Spleen (tissue), 11 donors: Measurements from ENCODE around the gene C1GALT1. TPM values are rescaled to one million over a fixed set of nuclear protein-coding genes. Genes with fewer than 3 reads are reported as not detected.
"Not testable (repeated sequence)": the region's sequence is repeated elsewhere in the genome, so short reads cannot be mapped to it uniquely, and the experiment has no call there.

Source experiments
- DNase-seq: peaks from one replicate; pipeline ENCODE4 v3.0.0-alpha.2; 2020
- H3K27ac ChIP-seq, 8 donors: fragments of 200-600 bp; sonication (generic) in 7 of 8; 1 replicate in 4 of 8; 2 replicates in 4 of 8; pipeline versions ENCODE4 v1.5.0 to v1.8.0; 2016 to 2021; ENCODE audit warnings: inconsistent platforms in 4 of 8, mild to moderate bottlenecking in 4 of 8, moderate library complexity in 1 of 8
- H3K27me3 ChIP-seq, 7 donors: fragments of 200-600 bp; sonication (generic) in 6 of 7; replicated peaks in 1 of 7; 1 replicate in 4 of 7; 2 replicates in 3 of 7; pipeline versions ENCODE4 v1.5.0 to v1.8.0; 2016 to 2021; ENCODE audit warnings: inconsistent platforms in 3 of 7, mild to moderate bottlenecking in 1 of 7
- H3K36me3 ChIP-seq, 6 donors: fragments of 200-600 bp; sonication (generic) in 5 of 6; 1 replicate in 4 of 6; 2 replicates in 2 of 6; pipeline versions ENCODE4 v1.5.0 to v1.8.0; 2016 to 2021; ENCODE audit warnings: inconsistent platforms in 2 of 6
- H3K4me1 ChIP-seq, 6 donors: fragments of 200-600 bp; sonication (generic) in 5 of 6; 1 replicate in 3 of 6; 2 replicates in 3 of 6; pipeline versions ENCODE4 v1.5.0 to v1.8.0; 2016 to 2021; ENCODE audit warnings: inconsistent platforms in 3 of 6
- H3K4me3 ChIP-seq, 8 donors: fragments of 200-600 bp; sonication (generic) in 7 of 8; 1 replicate in 4 of 8; 2 replicates in 4 of 8; pipeline versions ENCODE4 v1.5.0 to v1.8.0; 2016 to 2021; ENCODE audit warnings: inconsistent platforms in 4 of 8, mild to moderate bottlenecking in 4 of 8, moderate library complexity in 2 of 8
- H3K9me3 ChIP-seq, 8 donors: fragments of 200-600 bp; sonication (generic) in 7 of 8; 1 replicate in 4 of 8; 2 replicates in 4 of 8; pipeline versions ENCODE4 v1.5.0 to v1.8.0; 2016 to 2021; ENCODE audit warnings: inconsistent platforms in 4 of 8
- POLR2A ChIP-seq, 3 donors: fragments of 450-650 bp; IDR thresholded peaks; one replicate each; pipeline ENCODE4 v1.5.1; 2017; ENCODE audit warnings: antibody characterized with exemption in 3 of 3, mild to moderate bottlenecking in 1 of 3
- POLR2AphosphoS5 ChIP-seq, 3 donors: sonication (generic); formaldehyde crosslinking; IDR thresholded peaks; one replicate each; pipeline ENCODE4 v1.5.1; 2017; ENCODE audit warnings: antibody characterized with exemption in 3 of 3
- WGBS, 5 donors: extraction: QIAGEN DNeasy Blood & Tissue Kit in 3 of 5; methylation state at CpG; one replicate each; pipeline versions ENCODE4 v1.1.5 to v1.1.7; 2013 to 2018; 5-methylcytosine and 5-hydroxymethylcytosine counted together
- intact Hi-C: fragments of 100-400 bp; cut with DNase I; formaldehyde crosslinking; loops from one replicate; pipeline ENCODE4 v1.15.0; 2023; ENCODE audit warnings: low total_unique reads
- polyA plus RNA-seq, 3 donors: library from polyadenylated mRNA; stranded (reverse); fragments of 200-250 nt; gene quantifications; one replicate each; pipeline ENCODE4 v1.2.1, GENCODE V29; 2013
- total RNA-seq, 7 donors: library from RNA; depleted of rRNA in 3 of 7; stranded (reverse); fragments of >200 nt in 3 of 7; fragmentation: NEBNext Ultra II Directional in 4 of 7; extraction: Animal tissue kit (Norgen Biotek cat#: 25700) in 4 of 7; gene quantifications; one replicate each; pipeline versions ENCODE4 v1.1.0 to v1.2.1, GENCODE V29; 2016 to 2021
- TF ChIP-seq, protein P1 (sequence below), 11 experiments: fragments of 200-600 bp in 7 of 11; fragments of 450-650 bp in 4 of 11; sonication (generic) in 4 of 11; IDR thresholded peaks in 8 of 11; conservative IDR thresholded peaks in 3 of 11; 1 replicate in 7 of 11; 2 replicates in 4 of 11; pipeline versions ENCODE4 v1.4.0 to v1.8.0; 2016 to 2021; ENCODE audit warnings: antibody characterized with exemption in 11 of 11, inconsistent platforms in 4 of 11, mild to moderate bottlenecking in 1 of 11
- donor health status: healthy with polysubstance abuse.
- donor health status: DM: no; HTN: no; CAD: no; lungs with moderate emphysema.
- donor health status: DM: no; HTN: no; CAD: no.
- donor health status: Bipolar disorder and iron deficiency.
- donor health status: healthy.
- donor health status: DM: no; HTN: no; CAD: no.
- donor health status: DM: yes; HTN: yes; CAD: no.

Gene C1GALT1
- total and polyA plus RNA-seq, 10 donors: 6.9 to 61.2 (median 40.0) TPM

DNA sequence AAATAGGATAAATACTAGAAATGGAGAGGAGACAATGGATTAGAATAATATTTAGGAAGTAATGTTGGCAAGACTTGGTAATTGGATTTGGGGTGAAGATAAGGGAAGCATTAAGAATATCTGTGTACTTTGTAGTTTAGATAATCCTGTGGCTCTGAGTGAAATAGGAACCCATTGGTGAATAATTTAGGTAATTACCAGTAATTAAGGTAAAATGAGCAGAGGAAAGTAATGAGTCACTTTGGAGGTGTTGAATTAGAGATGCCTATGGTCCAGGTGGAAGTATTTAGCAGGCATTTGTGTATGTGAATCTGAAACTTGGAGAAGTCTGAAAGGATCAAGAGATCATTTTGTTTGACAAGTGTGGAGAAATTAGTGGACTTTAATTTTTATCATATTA lies 5.7 kb downstream of the C1GALT1 start:
- no peak for DNase-seq
- intact Hi-C loops: loop anchor here (10.0 kb wide), 2 partner anchors 57 to 237 kb away; no protein-coding TSS in a partner anchor
- Histone ChIP-seq H3K27me3 (no peaks in the 10 kb centered on the region), H3K9me3 (peaks cover 0 to 11% (median 0%) of the 10 kb centered on the region in 8 donors), H3K27ac (no peak overlapping the region), H3K36me3 (peaks cover 0 to 20% (median 0%) of the 10 kb centered on the region in 6 donors), H3K4me1 (peaks cover 21 to 78% (median 49%) of the 10 kb centered on the region in 6 donors), H3K4me3 (no peak overlapping the region)
- TF ChIP-seq POLR2A (IDR thresholded peaks at IDR 0.05) (no peak), POLR2AphosphoS5 (IDR thresholded peaks at IDR 0.05) (no peak)
- TF ChIP-seq, protein P1, sequence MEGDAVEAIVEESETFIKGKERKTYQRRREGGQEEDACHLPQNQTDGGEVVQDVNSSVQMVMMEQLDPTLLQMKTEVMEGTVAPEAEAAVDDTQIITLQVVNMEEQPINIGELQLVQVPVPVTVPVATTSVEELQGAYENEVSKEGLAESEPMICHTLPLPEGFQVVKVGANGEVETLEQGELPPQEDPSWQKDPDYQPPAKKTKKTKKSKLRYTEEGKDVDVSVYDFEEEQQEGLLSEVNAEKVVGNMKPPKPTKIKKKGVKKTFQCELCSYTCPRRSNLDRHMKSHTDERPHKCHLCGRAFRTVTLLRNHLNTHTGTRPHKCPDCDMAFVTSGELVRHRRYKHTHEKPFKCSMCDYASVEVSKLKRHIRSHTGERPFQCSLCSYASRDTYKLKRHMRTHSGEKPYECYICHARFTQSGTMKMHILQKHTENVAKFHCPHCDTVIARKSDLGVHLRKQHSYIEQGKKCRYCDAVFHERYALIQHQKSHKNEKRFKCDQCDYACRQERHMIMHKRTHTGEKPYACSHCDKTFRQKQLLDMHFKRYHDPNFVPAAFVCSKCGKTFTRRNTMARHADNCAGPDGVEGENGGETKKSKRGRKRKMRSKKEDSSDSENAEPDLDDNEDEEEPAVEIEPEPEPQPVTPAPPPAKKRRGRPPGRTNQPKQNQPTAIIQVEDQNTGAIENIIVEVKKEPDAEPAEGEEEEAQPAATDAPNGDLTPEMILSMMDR (IDR thresholded peaks at IDR 0.05 in 8 of 11, conservative IDR thresholded peaks at IDR 0.05 in 3 of 11): no peak

DNA sequence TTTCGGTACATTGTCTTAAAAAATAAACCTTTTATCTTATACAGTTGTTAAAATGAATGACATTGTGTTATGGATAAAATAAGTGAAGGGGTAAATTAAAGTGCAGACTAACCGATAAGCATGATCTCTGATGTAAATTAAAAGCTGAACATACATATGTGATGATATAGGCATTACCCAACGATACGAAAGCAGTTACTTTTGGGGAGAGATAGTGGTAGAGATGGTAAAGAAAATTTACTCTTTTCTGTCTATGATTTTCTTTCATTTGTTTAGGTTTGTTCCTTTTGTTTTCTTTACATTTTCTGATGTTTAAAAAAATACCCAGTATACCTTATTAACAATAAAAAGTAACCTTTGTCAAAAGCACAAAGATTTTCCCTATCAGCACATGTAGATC lies 6.4 kb downstream of the C1GALT1 start:
- WGBS, 5 donors: 89 to 93% (median 92%) methylated on average over 4 of the region's 4 CpGs
- intact Hi-C loops: loop anchor here (10.0 kb wide), 2 partner anchors 56 to 236 kb away; no protein-coding TSS in a partner anchor
- no peak for DNase-seq
- H3K36me3 ChIP-seq: peaks cover 0 to 20% (median 0%) of the 10 kb centered on the region in 6 donors
- H3K4me3 ChIP-seq: no peak overlapping the region
- H3K9me3 ChIP-seq: peaks cover 0 to 11% (median 0%) of the 10 kb centered on the region in 8 donors
- H3K27ac ChIP-seq: no peak overlapping the region
- H3K27me3 ChIP-seq: no peaks in the 10 kb centered on the region
- peaks cover 19 to 79% (median 48%) of the 10 kb centered on the region in 6 donors for H3K4me1 ChIP-seq
- TF ChIP-seq, protein P1 (IDR thresholded peaks at IDR 0.05 in 8 of 11, conservative IDR thresholded peaks at IDR 0.05 in 3 of 11): no peak
- no peak for TF ChIP-seq POLR2A (IDR thresholded peaks at IDR 0.05)
- no peak for TF ChIP-seq POLR2AphosphoS5 (IDR thresholded peaks at IDR 0.05)

DNA sequence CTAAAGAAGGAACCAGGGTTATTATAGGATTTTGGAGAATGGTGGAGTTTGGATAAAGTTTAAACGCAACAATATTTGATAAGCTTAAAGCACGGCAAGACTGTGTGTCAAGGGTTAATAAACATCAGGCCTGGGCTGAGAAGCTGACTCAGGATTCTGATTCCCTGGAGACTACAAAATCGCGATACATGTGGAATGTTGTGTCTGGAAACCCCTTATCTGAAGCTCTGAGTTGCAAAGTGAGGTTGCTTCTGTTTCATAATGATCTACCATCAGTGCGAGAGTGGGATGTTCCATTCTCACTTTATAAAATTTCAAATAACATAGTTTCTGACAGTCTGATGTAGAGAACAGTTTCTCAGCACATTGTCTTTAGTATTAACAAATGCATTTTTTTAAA lies 7.8 kb downstream of the C1GALT1 start:
- peaks cover 11 to 79% (median 44%) of the 10 kb centered on the region in 6 donors for H3K4me1 ChIP-seq
- H3K4me3 ChIP-seq: no peak overlapping the region
- DNase-seq: no peak
- 58 to 77% (median 73%) methylated on average over 5 of the region's 5 CpGs for WGBS, 5 donors
- peaks cover 0 to 20% (median 0%) of the 10 kb centered on the region in 6 donors for H3K36me3 ChIP-seq
- peak overlapping the region in 1 of 8 donors; percentile 41 for H3K27ac ChIP-seq
- H3K27me3 ChIP-seq: no peaks in the 10 kb centered on the region
- intact Hi-C loops: no loop called here
- TF ChIP-seq, protein P1 (IDR thresholded peaks at IDR 0.05 in 8 of 11, conservative IDR thresholded peaks at IDR 0.05 in 3 of 11): no peak
- TF ChIP-seq POLR2A (IDR thresholded peaks at IDR 0.05) (no peak), POLR2AphosphoS5 (IDR thresholded peaks at IDR 0.05) (no peak)
- H3K9me3 ChIP-seq: peaks cover 0 to 11% (median 0%) of the 10 kb centered on the region in 8 donors

DNA sequence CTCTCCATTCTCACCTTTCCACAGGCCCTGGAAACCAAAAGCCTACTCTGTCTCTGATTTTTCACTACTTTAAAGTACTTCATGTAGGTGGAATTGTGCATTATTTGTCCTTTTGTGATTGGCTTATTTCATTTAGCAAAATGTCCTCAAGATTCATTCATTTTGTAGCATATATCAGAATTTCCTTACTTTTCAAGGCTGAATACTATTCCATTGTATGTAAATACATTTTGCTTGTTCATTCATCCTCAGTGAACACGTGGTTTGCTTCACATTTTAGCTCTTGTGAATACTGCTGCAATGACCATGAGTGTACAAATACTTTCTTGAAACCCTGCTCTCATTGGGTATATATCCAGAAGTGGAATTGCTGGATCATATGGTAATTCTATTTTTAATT lies 8.8 kb downstream of the C1GALT1 start:
- intact Hi-C loops: no loop called here
- 93 to 98% (median 94%) methylated on average over 1 of the region's 1 CpG for WGBS, 5 donors
- Histone ChIP-seq H3K9me3 (peaks cover 0 to 11% (median 0%) of the 10 kb centered on the region in 8 donors), H3K27ac (no peak overlapping the region), H3K4me3 (no peak overlapping the region), H3K36me3 (peaks cover 0 to 12% (median 0%) of the 10 kb centered on the region in 6 donors), H3K27me3 (no peaks in the 10 kb centered on the region), H3K4me1 (peaks cover 5 to 76% (median 34%) of the 10 kb centered on the region in 6 donors)
- TF ChIP-seq POLR2AphosphoS5 (IDR thresholded peaks at IDR 0.05) (no peak), POLR2A (IDR thresholded peaks at IDR 0.05) (no peak)
- TF ChIP-seq, protein P1 (IDR thresholded peaks at IDR 0.05 in 8 of 11, conservative IDR thresholded peaks at IDR 0.05 in 3 of 11): no peak
- no peak for DNase-seq

DNA sequence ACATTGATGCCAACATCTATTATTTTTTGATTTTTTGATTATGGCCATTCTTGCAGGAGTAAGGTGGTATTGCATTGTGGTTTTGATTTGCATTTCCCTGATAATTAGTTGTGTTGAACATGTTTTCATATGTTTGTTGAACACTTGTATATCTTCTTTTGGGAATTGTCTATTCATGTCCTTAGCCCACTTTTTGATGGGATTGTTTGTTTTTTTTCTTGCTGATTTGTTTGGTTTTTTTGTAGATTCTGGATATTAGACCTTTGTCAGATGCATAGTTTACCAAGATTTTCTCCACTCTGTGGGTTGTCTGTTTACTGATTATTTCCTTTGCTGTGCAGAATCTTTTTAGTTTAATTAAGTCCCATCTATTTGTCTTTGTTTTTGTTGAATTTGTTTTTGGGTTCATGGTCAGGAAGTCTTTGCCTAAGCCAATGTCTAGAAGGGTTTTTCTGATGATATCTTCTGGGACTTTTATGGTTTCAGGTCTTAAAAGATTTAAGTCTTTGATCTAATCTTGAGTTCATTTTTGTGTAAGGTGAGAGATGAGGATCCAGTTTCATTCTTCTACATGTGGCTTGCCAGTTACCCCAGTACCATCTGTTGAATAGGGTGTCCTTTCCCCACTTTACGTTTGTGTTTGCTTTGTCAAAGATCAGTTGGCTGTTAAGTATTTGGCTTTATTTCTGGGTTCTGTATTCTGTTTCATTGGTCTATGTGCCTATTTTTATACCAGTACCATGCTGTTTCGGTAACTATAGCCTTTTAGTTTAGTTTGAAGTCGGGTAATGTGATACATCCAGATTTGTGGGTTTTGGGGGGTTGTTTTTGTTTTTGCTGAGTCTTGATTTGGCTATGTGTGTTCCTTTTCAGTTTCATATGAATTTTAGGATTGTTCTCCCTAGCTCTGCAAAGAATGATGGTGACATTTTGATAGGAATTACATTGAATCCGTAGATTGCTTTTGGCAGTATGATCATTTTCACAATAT lies 10.7 kb downstream of the C1GALT1 start:
- intact Hi-C loops, H3K4me3 ChIP-seq, H3K27me3 ChIP-seq, H3K36me3 ChIP-seq, H3K27ac ChIP-seq, DNase-seq: not testable (repeated sequence)
- WGBS, 5 donors: 79 to 91% (median 88%) methylated on average over 4 of the region's 4 CpGs
- peaks cover 4 to 60% (median 26%) of the 10 kb centered on the region in 6 donors for H3K4me1 ChIP-seq
- H3K9me3 ChIP-seq: peaks cover 0 to 22% (median 7%) of the 10 kb centered on the region in 8 donors

DNA sequence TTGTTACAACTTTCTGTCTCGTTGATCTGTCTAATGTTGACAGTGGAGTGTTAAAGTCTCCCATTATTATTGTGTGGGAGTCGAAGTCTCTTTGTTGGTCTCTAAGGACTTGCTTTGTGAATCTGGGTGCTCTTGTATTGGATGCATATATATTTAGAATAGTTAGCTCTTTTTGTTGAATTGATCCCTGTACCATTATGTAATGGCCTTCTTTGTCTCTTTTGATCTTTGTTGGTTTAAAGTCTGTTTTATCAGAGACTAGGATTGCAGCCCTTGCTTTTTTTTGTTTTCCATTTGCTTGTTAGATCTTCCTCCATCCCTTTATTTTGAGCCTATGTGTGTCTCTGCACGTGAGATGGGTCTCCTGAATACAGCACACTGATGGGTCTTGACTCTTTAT lies 17.2 kb downstream of the C1GALT1 start:
- Histone ChIP-seq H3K9me3 (peaks cover 0 to 23% (median 13%) of the 10 kb centered on the region in 8 donors), H3K4me1 (peaks cover 24 to 60% (median 41%) of the 10 kb centered on the region in 6 donors)
- H3K36me3 ChIP-seq, H3K4me3 ChIP-seq, H3K27ac ChIP-seq, DNase-seq, H3K27me3 ChIP-seq, intact Hi-C loops: not testable (repeated sequence)
- WGBS, 5 donors: 92 to 100% (median 93%) methylated on average over 3 of the region's 3 CpGs
